CD14-positive monocyte (primary cell): ENCODE results near the gene MAB21L4. TPM values are rescaled to one million over a fixed set of nuclear protein-coding genes. Genes with fewer than 3 reads are reported as not detected.

Source experiments
- DNase-seq, 3 donors: peaks; one replicate each; pipeline ENCODE4 v3.0.0-alpha.2; 2011 to 2022
- H2AFZ ChIP-seq: 2 replicates; pipeline ENCODE4 v1.6.0; 2012; ENCODE audit warnings: mild to moderate bottlenecking, low read depth, low read length, inconsistent platforms; ENCODE audit not compliant: insufficient read depth, poor library complexity, severe bottlenecking
- H3K27ac ChIP-seq, 2 donors: 1 replicate in 1 of 2; 2 replicates in 1 of 2; pipeline ENCODE4 v1.5.1; 2012 to 2013; ENCODE audit warnings: low read length in 2 of 2, control low read depth in 1 of 2, inconsistent platforms in 1 of 2, low read depth in 1 of 2, mild to moderate bottlenecking in 1 of 2
- H3K27me3 ChIP-seq, 2 donors: one replicate each; pipeline versions ENCODE4 v1.6.0 to v1.6.1; 2011 to 2013; ENCODE audit warnings: low read length in 2 of 2; ENCODE audit not compliant: control insufficient read depth in 2 of 2, insufficient read depth in 2 of 2
- H3K36me3 ChIP-seq, 2 donors: replicated peaks in 1 of 2; 1 replicate in 1 of 2; 2 replicates in 1 of 2; pipeline versions ENCODE4 v1.5.1 to v1.6.1; 2012 to 2013; ENCODE audit warnings: low read length in 2 of 2, control low read depth in 1 of 2, inconsistent platforms in 1 of 2, mild to moderate bottlenecking in 1 of 2; ENCODE audit not compliant: insufficient read depth in 2 of 2, control insufficient read depth in 1 of 2
- H3K4me1 ChIP-seq, 2 donors: 1 replicate in 1 of 2; 2 replicates in 1 of 2; pipeline versions ENCODE4 v1.5.1 to v1.6.1; 2012 to 2013; ENCODE audit warnings: low read length in 2 of 2, control low read depth in 1 of 2, inconsistent platforms in 1 of 2, mild to moderate bottlenecking in 1 of 2, moderate library complexity in 1 of 2; ENCODE audit not compliant: insufficient read depth in 2 of 2, control insufficient read depth in 1 of 2
- H3K4me2 ChIP-seq: replicated peaks from 2 replicates; pipeline ENCODE3; 2012; ENCODE audit warnings: low read length, moderate library complexity, mild to moderate bottlenecking; ENCODE audit not compliant: poor library complexity, severe bottlenecking; ENCODE audit errors: extremely low read depth
- H3K4me3 ChIP-seq, 3 experiments: fragments of 200-600 bp in 1 of 3; sonication (generic) in 1 of 3; replicated peaks in 1 of 3; 1 replicate in 2 of 3; 2 replicates in 1 of 3; pipeline ENCODE4 v1.5.1; 2011 to 2013; ENCODE audit warnings: low read length in 3 of 3, mild to moderate bottlenecking in 3 of 3, control low read depth in 2 of 3, low read depth in 2 of 3, inconsistent platforms in 1 of 3, moderate library complexity in 1 of 3
- H3K79me2 ChIP-seq: 2 replicates; pipeline ENCODE4 v1.6.0; 2012; ENCODE audit warnings: mild to moderate bottlenecking, control low read depth, inconsistent platforms, low read length, moderate library complexity; ENCODE audit not compliant: insufficient read depth
- H3K9ac ChIP-seq: 2 replicates; pipeline ENCODE4 v1.6.0; 2017; ENCODE audit warnings: low read length, mild to moderate bottlenecking; ENCODE audit not compliant: insufficient read depth, poor library complexity, severe bottlenecking
- H3K9me3 ChIP-seq, 2 donors: replicated peaks in 1 of 2; 1 replicate in 1 of 2; 2 replicates in 1 of 2; pipeline versions ENCODE4 v1.5.1 to v1.6.1; 2012 to 2013; ENCODE audit warnings: low read length in 2 of 2, control low read depth in 1 of 2; ENCODE audit not compliant: control insufficient read depth in 1 of 2, insufficient read depth in 1 of 2
- H4K20me1 ChIP-seq: 2 replicates; pipeline ENCODE4 v1.6.0; 2012; ENCODE audit warnings: mild to moderate bottlenecking, low read length, control low read depth, moderate library complexity; ENCODE audit not compliant: insufficient read depth
- H3K27ac Mint-ChIP-seq, 7 donors: one replicate each; pipeline ENCODE4 v1.8.0; 2020; ENCODE audit warnings: mild to moderate bottlenecking in 7 of 7, mixed read lengths in 7 of 7, moderate library complexity in 6 of 7, inconsistent platforms in 2 of 7
- H3K27me3 Mint-ChIP-seq, 3 donors: one replicate each; pipeline ENCODE4 v1.8.0; 2021 to 2022; ENCODE audit warnings: low read depth in 3 of 3, mild to moderate bottlenecking in 3 of 3, mixed read lengths in 3 of 3, moderate library complexity in 3 of 3, inconsistent platforms in 1 of 3
- H3K36me3 Mint-ChIP-seq, 2 donors: one replicate each; pipeline ENCODE4 v1.8.0; 2020; ENCODE audit warnings: mixed read lengths in 2 of 2, inconsistent platforms in 1 of 2, mild to moderate bottlenecking in 1 of 2
- H3K4me1 Mint-ChIP-seq: one replicate; pipeline ENCODE4 v1.8.0; 2020; ENCODE audit warnings: mild to moderate bottlenecking, mixed read lengths
- H3K4me3 Mint-ChIP-seq, 2 donors: one replicate each; pipeline ENCODE4 v1.8.0; 2020; ENCODE audit warnings: mild to moderate bottlenecking in 2 of 2, mixed read lengths in 2 of 2, moderate library complexity in 1 of 2
- H3K9me3 Mint-ChIP-seq, 7 donors: one replicate each; pipeline ENCODE4 v1.8.0; 2020 to 2022; ENCODE audit warnings: mixed read lengths in 7 of 7, mild to moderate bottlenecking in 6 of 7, moderate library complexity in 6 of 7, inconsistent platforms in 2 of 7
- WGBS: methylation state at CpG from one replicate; pipeline ENCODE4 v1.1.5; 2013; ENCODE audit warnings: missing lambda C conversion rate; ENCODE audit not compliant: insufficient coverage; 5-methylcytosine and 5-hydroxymethylcytosine counted together
- intact Hi-C, 2 donors: fragments of 100-400 bp; cut with micrococcal nuclease; formaldehyde crosslinking; loops; one replicate each; pipeline versions ENCODE4 v1.15.0 to v1.15.1; 2023
- polyA plus RNA-seq, 3 donors: library from polyadenylated mRNA; depleted of rRNA in 1 of 3; unstranded in 2 of 3; stranded (reverse) in 1 of 3; fragments of 300-500 nt in 2 of 3; fragments of >200 nt in 1 of 3; fragmentation: Illumina TruSeq in 2 of 3; gene quantifications; 1 replicate in 2 of 3; 2 replicates in 1 of 3; pipeline ENCODE4 v1.2.3, GENCODE V29; 2012 to 2021
- TF ChIP-seq, protein P1 (sequence below): fragments of 200-600 bp; IDR thresholded peaks from one replicate; pipeline ENCODE4 v1.8.0; 2022; ENCODE audit warnings: antibody characterized with exemption, mild to moderate bottlenecking

MAB21L4 gene
- polyA plus RNA-seq, 3 donors, result not detected

DNA sequence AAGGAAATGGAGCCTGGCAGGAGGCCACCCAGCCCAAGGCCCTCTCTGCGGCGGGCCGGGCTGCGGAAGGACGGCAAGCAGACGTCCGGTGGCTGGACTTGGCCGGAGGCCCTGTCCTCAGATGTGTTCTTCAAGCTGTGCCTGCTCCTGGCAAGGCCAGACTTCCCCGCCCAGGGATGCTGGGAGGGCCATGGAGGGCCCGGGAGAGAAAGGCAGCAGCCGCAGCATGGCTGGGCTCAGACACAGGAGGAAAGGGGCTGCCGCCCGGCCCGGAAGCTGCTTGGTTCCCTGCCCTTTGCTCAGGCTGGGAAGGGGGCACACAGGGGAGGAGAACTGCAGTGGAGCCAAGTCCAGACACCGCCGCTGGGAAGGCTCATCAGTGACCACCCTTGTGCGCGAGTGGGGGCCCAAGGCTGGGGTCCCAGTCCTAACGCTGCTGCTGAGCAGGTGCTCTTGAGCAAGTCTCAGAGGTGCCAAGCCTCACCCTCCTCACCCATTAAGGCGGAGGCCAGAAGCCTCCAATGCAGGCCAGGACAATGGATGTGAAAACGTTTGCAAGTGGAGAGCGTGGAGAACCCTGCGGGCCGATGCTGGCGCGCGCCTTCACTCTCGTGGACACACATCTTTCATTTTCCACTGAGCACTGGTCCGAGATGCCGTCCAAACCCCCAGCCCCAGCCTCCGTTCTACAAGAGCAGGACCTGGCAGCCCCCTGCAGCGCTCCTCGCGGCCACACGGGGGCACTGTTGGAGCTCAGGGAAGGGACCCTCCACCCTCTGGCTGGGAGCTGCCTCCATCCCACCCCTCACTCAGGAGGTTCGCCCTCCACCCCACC, 18.1 kb upstream of the MAB21L4 start:
- Histone ChIP-seq H3K4me2 (no peak overlapping the region), H3K9me3 (no peaks in the 10 kb centered on the region), H3K27ac (no peak overlapping the region), H4K20me1 (no peaks in the 10 kb centered on the region), H3K36me3 (no peaks in the 10 kb centered on the region), H3K9ac (no peak overlapping the region), H3K79me2 (no peaks in the 10 kb centered on the region), H2AFZ (no peak overlapping the region), H3K4me1 (no peaks in the 10 kb centered on the region), H3K4me3 (no peak overlapping the region), H3K27me3 (peaks cover 0 to 19% of the 10 kb centered on the region in 2 donors)
- Mint-ChIP-seq H3K27me3 (peaks cover 17 to 36% (median 18%) of the 10 kb centered on the region in 3 donors), H3K9me3 (no peaks in the 10 kb centered on the region), H3K27ac (no peak overlapping the region), H3K4me1 (no peaks in the 10 kb centered on the region), H3K4me3 (no peak overlapping the region), H3K36me3 (no peaks in the 10 kb centered on the region)
- TF ChIP-seq, protein P1, sequence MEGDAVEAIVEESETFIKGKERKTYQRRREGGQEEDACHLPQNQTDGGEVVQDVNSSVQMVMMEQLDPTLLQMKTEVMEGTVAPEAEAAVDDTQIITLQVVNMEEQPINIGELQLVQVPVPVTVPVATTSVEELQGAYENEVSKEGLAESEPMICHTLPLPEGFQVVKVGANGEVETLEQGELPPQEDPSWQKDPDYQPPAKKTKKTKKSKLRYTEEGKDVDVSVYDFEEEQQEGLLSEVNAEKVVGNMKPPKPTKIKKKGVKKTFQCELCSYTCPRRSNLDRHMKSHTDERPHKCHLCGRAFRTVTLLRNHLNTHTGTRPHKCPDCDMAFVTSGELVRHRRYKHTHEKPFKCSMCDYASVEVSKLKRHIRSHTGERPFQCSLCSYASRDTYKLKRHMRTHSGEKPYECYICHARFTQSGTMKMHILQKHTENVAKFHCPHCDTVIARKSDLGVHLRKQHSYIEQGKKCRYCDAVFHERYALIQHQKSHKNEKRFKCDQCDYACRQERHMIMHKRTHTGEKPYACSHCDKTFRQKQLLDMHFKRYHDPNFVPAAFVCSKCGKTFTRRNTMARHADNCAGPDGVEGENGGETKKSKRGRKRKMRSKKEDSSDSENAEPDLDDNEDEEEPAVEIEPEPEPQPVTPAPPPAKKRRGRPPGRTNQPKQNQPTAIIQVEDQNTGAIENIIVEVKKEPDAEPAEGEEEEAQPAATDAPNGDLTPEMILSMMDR, result peak; percentile 93
- intact Hi-C loops, result no loop called here
- 53% methylated on average over 28 of the region's 36 CpGs for WGBS
- peak; percentile 7 to 36 (median 32) for DNase-seq

DNA sequence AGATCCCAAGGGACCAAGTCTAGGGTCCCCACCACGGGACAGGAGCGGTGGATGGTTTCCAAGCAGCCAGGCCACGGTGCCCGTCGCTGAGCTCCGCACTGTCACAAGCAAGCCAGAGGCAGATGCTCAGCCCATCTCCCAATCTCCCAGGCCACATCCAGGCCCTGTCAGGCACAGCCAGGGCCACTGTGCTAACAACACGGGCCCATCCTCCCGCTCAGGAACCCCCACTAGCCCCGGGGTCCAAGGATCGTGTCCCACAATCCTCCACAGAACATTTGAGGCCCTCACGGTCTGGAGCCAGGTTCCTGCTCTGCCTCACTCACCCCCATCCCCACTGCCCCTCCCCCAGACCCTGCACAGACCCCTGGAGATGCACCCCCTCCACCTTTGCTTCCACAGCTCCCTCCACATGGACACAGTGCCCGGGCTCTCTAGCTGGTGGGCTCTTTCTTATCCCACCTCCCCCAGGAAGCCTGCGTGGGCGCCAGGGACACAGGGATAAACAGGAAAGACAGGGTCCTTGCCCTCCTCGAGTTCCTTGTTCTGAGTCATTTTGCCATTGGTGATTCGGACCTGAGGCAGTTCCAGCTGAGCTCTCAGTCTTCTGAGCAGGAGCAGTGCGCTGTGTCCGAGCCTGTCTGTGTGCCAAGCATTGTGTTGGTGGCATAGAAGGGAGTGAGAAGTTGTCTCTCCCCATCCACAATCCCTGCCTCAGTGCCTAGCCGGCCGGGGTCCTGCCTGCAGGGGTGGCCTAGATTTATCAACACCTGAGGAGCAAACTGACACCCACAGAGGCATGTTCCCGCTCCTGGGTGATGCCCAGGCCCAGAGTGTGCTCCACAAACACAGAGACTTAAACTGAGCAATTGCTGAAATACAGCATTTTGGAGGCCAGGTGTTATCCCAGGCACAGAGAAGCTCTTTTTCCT, 17.2 kb upstream of the MAB21L4 start:
- WGBS, result 87% methylated on average over 18 of the region's 21 CpGs
- intact Hi-C loops, result no loop called here

More for the DNA sequence above, 17.2 kb upstream of the MAB21L4 start:
- no peak overlapping the region for H3K27ac Mint-ChIP-seq
- H3K9ac ChIP-seq, result no peak overlapping the region
- no peak overlapping the region for H3K4me3 ChIP-seq
- H4K20me1 ChIP-seq, result no peaks in the 10 kb centered on the region
- no peaks in the 10 kb centered on the region for H3K36me3 ChIP-seq
- no peak overlapping the region for H3K4me3 Mint-ChIP-seq
- H3K27me3 ChIP-seq, result peaks cover 0 to 19% of the 10 kb centered on the region in 2 donors
- H3K36me3 Mint-ChIP-seq, result no peaks in the 10 kb centered on the region
- H3K4me2 ChIP-seq, result no peak overlapping the region
- DNase-seq, result no peak
- H3K9me3 Mint-ChIP-seq, result no peaks in the 10 kb centered on the region
- no peak overlapping the region for H2AFZ ChIP-seq
- TF ChIP-seq, protein P1, result no peak
- H3K27ac ChIP-seq, result no peak overlapping the region
- H3K4me1 Mint-ChIP-seq, result no peaks in the 10 kb centered on the region
- peaks cover 17 to 36% (median 18%) of the 10 kb centered on the region in 3 donors for H3K27me3 Mint-ChIP-seq
- H3K4me1 ChIP-seq, result no peaks in the 10 kb centered on the region
- H3K79me2 ChIP-seq, result no peaks in the 10 kb centered on the region
- H3K9me3 ChIP-seq, result no peaks in the 10 kb centered on the region
